ENCODE measurements around the gene PPFIBP1. TPM values are rescaled to one million over a fixed set of nuclear protein-coding genes. Genes with fewer than 3 reads are reported as not detected.

Gene PPFIBP1
- total RNA-seq, 2 donors from 2014 or later = 61.3 to 121 TPM

DNA sequence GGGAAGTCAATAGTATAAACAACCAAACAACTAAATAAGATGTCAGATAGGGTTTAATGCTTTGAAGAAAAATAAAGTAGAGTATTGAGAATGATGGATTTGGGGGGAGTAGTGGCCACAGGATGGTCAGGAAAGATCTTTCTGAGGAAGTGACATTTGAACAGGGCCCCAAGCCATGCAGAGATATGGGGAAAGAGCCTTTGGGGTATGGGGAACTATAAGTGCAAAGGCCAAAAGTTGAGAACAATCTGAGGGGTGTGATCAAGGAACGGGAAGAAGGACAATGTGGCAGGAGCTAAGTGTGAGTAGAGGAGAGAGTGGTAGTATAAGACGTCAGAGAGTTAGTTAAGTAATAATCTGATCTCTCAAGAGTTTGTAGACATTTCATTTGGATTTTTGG lies 188.0 kb downstream of the PPFIBP1 start:
- no peak for DNase-seq (ENCODE audit: low spot score)
- no peak overlapping the region for H3K27ac ChIP-seq
- intact Hi-C loops (cut with DNase I) = no loop called here
- H3K4me1 ChIP-seq (replicated peaks) = peaks cover 6% of the 10 kb centered on the region
- 77% methylated on average over 2 of the region's 2 CpGs for WGBS
- H3K4me3 ChIP-seq = peak overlapping the region in 1 of 2 donors; percentile 70
- no peaks in the 10 kb centered on the region for H3K9me3 ChIP-seq
- no peaks in the 10 kb centered on the region for H3K36me3 ChIP-seq
- no peaks in the 10 kb centered on the region for H3K27me3 ChIP-seq (replicated peaks; ENCODE audit: insufficient read depth)
- TF ChIP-seq, protein P1, sequence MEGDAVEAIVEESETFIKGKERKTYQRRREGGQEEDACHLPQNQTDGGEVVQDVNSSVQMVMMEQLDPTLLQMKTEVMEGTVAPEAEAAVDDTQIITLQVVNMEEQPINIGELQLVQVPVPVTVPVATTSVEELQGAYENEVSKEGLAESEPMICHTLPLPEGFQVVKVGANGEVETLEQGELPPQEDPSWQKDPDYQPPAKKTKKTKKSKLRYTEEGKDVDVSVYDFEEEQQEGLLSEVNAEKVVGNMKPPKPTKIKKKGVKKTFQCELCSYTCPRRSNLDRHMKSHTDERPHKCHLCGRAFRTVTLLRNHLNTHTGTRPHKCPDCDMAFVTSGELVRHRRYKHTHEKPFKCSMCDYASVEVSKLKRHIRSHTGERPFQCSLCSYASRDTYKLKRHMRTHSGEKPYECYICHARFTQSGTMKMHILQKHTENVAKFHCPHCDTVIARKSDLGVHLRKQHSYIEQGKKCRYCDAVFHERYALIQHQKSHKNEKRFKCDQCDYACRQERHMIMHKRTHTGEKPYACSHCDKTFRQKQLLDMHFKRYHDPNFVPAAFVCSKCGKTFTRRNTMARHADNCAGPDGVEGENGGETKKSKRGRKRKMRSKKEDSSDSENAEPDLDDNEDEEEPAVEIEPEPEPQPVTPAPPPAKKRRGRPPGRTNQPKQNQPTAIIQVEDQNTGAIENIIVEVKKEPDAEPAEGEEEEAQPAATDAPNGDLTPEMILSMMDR (IDR thresholded peaks at IDR 0.05) = no peak
- no peak for TF ChIP-seq POLR2AphosphoS5 (IDR thresholded peaks at IDR 0.05)
- no peak for TF ChIP-seq POLR2A (IDR thresholded peaks at IDR 0.05)

DNA sequence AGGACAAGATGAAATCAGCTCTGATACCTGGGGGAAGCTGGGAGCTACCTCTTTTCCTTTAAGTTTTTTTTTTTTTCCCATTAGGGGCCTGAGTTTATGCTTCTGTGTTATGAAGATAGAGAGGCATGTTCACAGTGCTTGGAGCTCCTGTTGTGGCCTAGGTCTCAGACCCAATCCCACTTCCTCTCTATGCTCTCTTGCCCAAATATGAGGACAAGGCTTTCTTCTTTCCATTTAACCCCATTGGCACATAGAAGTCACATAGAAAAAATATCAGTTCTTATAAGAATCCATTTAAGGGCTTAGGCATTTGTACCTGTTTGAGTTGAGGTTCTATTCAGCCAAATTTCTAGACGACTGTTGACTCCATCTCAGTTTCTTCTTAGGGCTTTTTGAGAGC lies 199.2 kb downstream of the PPFIBP1 start:
- H3K27ac ChIP-seq = no peak overlapping the region
- intact Hi-C loops (cut with DNase I) = loop anchor here (10.0 kb wide), 1 partner anchor 452 kb away; no protein-coding TSS in a partner anchor
- H3K9me3 ChIP-seq = no peaks in the 10 kb centered on the region
- no peaks in the 10 kb centered on the region for H3K36me3 ChIP-seq
- WGBS = 89% methylated on average over 1 of the region's 1 CpG
- H3K4me3 ChIP-seq = no peak overlapping the region
- no peak for TF ChIP-seq POLR2AphosphoS5 (IDR thresholded peaks at IDR 0.05)
- DNase-seq (ENCODE audit: low spot score) = no peak
- H3K4me1 ChIP-seq (replicated peaks) = no peaks in the 10 kb centered on the region
- H3K27me3 ChIP-seq (replicated peaks; ENCODE audit: insufficient read depth) = no peaks in the 10 kb centered on the region

DNA sequence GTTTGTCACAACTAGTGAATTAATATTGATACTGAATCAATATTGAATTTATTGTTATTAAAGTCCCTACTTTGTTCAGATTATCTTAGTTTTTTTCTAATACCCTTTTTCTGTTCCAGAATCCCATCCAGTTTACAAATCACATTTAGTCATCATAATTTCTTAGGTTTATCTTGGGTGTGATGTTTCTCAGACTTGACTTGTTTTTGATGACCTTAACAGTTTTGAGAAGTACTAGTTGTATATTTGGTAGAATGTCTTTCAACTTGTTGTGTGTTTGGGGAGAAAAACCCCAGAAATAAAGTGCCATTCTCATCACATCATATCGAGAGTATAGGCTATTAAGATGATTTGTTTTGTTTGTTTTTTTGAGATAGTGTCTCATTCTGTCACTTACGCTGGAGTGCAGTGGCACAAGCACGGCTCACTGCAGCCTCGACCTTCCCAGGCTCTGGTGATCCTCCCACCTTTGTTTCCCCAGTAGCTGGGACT lies 206.1 kb downstream of the PPFIBP1 start:
- Histone ChIP-seq H3K36me3 (no peaks in the 10 kb centered on the region), H3K9me3 (no peaks in the 10 kb centered on the region), H3K4me3 (no peak overlapping the region), H3K27me3 (replicated peaks; ENCODE audit: insufficient read depth) (no peaks in the 10 kb centered on the region), H3K27ac (no peak overlapping the region), H3K4me1 (replicated peaks) (no peaks in the 10 kb centered on the region)
- TF ChIP-seq, protein P1 (IDR thresholded peaks at IDR 0.05) = no peak
- TF ChIP-seq POLR2AphosphoS5 (IDR thresholded peaks at IDR 0.05) = no peak
- TF ChIP-seq POLR2A (IDR thresholded peaks at IDR 0.05) = no peak
- no peak for DNase-seq (ENCODE audit: low spot score)
- WGBS = 82% methylated on average over 4 of the region's 4 CpGs
- intact Hi-C loops (cut with DNase I) = loop anchor here (5.0 kb wide), 2 partner anchors 92 to 207 kb away; no protein-coding TSS in a partner anchor

DNA sequence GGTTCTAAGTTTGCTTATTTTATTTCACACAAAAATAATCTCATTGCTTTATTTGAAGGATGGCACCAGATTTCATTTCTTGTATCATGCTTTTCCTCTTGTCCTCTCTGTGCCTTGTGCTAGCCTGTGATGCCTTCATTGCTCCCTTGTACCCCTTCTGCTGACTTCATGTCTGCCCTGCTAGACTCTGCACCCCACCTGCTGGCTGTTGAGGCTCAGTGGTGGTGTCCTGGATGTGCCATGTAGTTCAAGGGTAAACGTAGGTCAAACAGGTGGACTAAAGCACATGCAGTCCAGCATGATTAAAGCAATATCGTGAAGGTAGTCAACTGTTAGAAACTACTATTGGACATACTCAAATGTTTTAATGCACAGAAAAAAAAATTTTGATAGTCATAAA lies 208.3 kb downstream of the PPFIBP1 start:
- no peak overlapping the region for H3K4me3 ChIP-seq
- no peak for TF ChIP-seq POLR2AphosphoS5 (IDR thresholded peaks at IDR 0.05)
- TF ChIP-seq, protein P1 (IDR thresholded peaks at IDR 0.05) = no peak
- no peak for TF ChIP-seq POLR2A (IDR thresholded peaks at IDR 0.05)
- H3K36me3 ChIP-seq = no peaks in the 10 kb centered on the region
- no peaks in the 10 kb centered on the region for H3K27me3 ChIP-seq (replicated peaks; ENCODE audit: insufficient read depth)
- 72% methylated on average over 2 of the region's 2 CpGs for WGBS
- no peak overlapping the region for H3K27ac ChIP-seq
- H3K4me1 ChIP-seq (replicated peaks) = no peaks in the 10 kb centered on the region
- H3K9me3 ChIP-seq = no peaks in the 10 kb centered on the region
- intact Hi-C loops (cut with DNase I) = loop anchor here (5.0 kb wide), 2 partner anchors 90 to 205 kb away; no protein-coding TSS in a partner anchor
- no peak for DNase-seq (ENCODE audit: low spot score)

DNA sequence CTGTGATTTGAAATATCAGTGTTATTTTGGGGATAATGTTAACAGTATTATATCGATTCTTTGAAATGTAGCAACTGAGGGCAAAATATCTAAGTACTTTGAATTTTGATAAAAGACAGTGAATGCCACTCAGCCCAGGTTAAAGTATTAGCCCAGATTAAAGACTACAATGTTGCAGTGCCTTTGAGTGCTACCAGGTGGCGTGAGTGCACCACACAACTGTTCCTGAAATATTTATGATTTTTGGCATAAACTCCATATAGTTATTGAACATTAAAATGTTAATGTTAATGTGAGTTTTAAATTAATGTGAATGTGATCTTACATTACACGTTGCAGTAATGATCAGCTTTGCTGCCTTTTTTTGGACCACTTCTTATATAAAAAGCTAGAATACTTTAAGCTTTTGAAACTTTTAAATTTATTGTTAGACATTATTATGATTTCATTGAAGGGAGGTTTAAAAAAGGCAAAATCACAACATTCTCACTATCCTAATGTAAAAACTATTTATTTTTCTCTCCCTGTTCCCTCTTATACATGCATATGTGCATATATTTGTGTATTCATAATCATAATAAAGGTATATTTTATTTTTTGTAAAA lies 209.1 kb downstream of the PPFIBP1 start:
- WGBS = 46% methylated on average over 3 of the region's 3 CpGs
- Histone ChIP-seq H3K27me3 (replicated peaks; ENCODE audit: insufficient read depth) (no peaks in the 10 kb centered on the region), H3K27ac (no peak overlapping the region), H3K4me3 (no peak overlapping the region), H3K9me3 (no peaks in the 10 kb centered on the region), H3K36me3 (no peaks in the 10 kb centered on the region), H3K4me1 (replicated peaks) (no peaks in the 10 kb centered on the region)
- intact Hi-C loops (cut with DNase I) = loop anchor here (5.0 kb wide), 2 partner anchors 89 to 204 kb away; no protein-coding TSS in a partner anchor
- no peak for TF ChIP-seq POLR2A (IDR thresholded peaks at IDR 0.05)
- TF ChIP-seq, protein P1 (IDR thresholded peaks at IDR 0.05) = peak in 3 of 4 experiments; percentile 45 to 71 (median 68)
- DNase-seq (ENCODE audit: low spot score) = no peak

Data from prostate gland (tissue), 2 donors.